ENCODE data around the gene C11orf58.

The C11orf58 gene

GRCh38 chr11:16805938-16806337 is 67.5 kb downstream of the C11orf58 start:
- no peak for DNase-seq

- DNase-seq, result no peak
Observed at GRCh38 chr11:16806791-16807190, 68.3 kb downstream of the C11orf58 start.

DNA sequence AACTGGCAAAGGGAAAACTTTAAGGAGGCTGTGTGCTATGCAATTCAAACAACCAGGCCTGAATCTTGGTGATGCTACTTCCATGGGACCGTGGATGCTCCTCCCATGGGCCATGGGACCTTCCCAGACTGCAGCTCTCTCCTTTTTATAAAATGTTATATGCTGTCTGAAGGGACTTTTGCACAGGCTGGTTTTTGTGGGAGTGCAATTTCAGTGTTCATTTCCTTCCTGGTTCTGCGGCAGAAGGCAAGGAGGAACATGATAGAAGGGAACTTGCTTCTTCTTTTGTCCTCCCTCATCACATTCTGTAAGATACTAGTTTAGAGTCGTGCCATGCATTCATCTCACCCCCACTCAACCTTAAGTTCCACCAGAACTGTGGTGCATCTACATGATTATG is 68.9 kb downstream of the C11orf58 start:
- DNase-seq, result peak; percentile 88 to 91 (median 91)

Data from suppressor macrophage treated with lipopolysaccharide for 1 hour (primary cell).